HG02852 (cell line): ENCODE measurements around the gene ZW10.
"Not testable (repeated sequence)": the region's sequence is repeated elsewhere in the genome, so short reads cannot be mapped to it uniquely, and the experiment has no call there.

Source experiments
- ATAC-seq: cut with Tn5 transposase; IDR thresholded peaks from one replicate; pipeline ENCODE4 v1.9.1; 2021; ENCODE audit warnings: mild to moderate bottlenecking, moderate library complexity; ENCODE audit not compliant: unreplicated experiment

ZW10 gene

GRCh38 chr11:113764527-113765219 lies 8.8 kb downstream of the ZW10 start:
- ATAC-seq, result no peak

DNA sequence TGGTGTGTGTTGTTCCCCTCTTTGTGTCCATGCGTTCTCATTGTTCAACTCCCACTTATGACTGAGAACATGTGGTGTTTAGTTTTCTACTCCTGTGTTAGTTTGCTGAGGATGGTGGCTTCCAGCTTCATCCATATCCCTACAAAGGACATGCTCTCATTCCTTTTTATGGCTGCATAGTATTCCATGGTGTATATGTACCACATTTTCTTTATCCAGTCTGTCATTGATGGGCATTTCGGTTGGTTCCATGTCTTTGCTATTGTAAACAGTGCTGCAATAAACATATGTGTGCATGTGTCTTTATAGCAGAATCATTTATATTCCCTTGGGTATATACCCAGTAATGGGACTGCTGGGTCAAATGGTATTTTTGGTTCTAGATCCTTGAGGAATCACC lies 10.5 kb downstream of the ZW10 start:
- ATAC-seq, result not testable (repeated sequence)

GRCh38 chr11:113760241-113760640 lies 13.3 kb downstream of the ZW10 start:
- ATAC-seq, result no peak

GRCh38 chr11:113752932-113753331 lies 20.6 kb downstream of the ZW10 start:
- no peak for ATAC-seq

DNA sequence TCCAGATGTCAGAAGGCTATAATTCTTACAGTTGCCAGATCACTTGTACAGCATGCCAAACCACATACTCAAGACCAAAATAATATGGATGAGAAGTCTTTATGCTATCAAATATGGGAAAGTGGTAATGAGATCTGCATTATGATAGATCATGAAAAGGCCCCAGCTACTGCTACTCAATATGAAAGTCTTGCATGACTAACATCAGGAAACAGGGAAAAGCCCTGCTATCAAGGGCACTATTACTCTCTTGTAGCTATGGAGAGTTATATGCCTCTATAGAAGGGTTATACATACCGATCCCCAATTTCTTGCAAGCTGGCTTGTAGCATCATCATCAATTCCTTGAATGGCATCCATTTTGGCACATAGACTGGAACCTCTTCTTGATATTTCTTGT lies 37.2 kb downstream of the ZW10 start:
- no peak for ATAC-seq

- ATAC-seq, result no peak
These were observed 41.4 kb downstream of the ZW10 start for GRCh38 chr11:113732092-113732491.

DNA sequence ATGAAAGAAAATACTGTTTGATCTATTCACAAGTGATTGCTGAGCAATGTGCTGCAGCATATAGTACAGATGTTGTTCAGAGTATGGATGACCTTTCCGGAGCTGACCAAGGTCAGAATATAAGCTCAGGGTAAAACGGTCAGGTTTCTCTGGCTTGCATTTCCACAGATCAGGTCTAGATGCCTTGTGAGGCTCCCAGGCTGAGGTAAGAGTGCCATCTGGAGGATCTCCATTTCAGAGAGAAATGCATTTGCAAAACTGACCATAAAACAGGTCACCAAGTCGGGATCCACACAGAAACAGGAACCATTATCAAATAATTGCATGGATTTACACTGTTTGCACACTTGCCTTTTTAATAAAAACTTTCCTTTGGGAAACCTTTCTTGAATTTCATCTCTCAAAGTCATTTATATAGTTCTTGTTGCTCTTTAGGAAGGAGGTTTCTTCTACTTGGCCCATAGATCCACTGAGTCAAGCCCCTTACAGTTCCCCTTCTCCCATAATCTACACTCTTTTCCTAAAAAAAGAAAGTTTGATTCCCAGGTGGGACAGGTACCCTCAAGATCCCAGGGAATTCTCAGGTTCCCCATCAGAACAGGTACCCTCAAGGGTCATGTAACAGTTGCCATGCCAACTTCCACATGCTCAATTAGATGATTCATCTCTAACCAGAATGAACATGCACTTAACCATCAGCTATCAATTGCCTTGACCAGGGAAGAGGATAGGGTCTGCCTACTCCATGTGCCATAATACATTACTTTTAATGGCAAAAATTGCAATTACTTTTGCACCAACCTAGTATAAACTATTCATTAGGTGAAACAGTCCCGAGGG lies 42.4 kb downstream of the ZW10 start:
- ATAC-seq, result no peak

- no peak for ATAC-seq
These were observed 44.0 kb downstream of the ZW10 start for GRCh38 chr11:113729456-113729855.

DNA sequence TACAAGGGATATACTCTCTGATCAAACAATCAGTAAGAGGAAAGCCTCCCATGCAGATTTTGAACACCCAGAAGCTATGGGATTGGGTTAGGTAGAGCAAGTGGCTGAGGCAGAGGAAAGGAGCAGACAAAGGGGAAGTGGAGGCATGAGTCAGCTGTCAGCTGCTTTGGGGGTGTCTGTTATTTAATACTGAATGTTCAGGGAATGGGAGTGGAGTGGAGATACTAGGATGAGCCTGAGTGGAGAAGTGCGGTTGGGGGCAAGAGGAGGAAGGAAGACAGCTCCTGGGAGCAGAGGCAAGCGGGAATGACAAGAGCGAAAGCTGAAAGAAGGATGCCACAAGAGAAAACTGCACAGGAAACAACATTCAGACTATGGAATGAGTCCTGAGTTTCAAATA lies 44.7 kb downstream of the ZW10 start:
- ATAC-seq, result no peak

- ATAC-seq, result no peak
These were observed 47.6 kb downstream of the ZW10 start for GRCh38 chr11:113725913-113726312.

- no peak for ATAC-seq
These were observed 48.1 kb downstream of the ZW10 start for GRCh38 chr11:113725407-113725806.

DNA sequence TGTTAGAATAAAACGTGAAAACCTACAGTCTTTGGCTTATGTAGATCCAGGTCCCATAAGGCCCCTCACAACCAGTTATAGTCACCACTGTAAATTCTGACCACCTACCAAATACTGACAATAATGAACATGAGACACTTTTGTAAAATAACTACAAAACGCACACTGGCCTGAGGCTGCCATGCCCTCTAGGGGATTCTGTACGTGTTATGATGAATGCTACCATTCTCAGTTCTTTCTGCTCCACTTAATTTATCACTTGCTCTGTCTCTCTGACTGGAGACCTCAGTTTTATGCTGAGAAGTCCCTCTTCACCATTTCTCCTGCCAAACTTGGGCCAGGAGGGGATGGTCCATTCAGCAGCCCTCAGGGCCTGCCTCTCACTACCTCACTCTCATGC lies 48.7 kb downstream of the ZW10 start:
- no peak for ATAC-seq

- ATAC-seq, result no peak
These were observed 49.7 kb downstream of the ZW10 start for GRCh38 chr11:113723787-113724186.

GRCh38 chr11:113722934-113723333 lies 50.6 kb downstream of the ZW10 start:
- no peak for ATAC-seq

GRCh38 chr11:113722221-113722620 lies 51.3 kb downstream of the ZW10 start:
- no peak for ATAC-seq

- no peak for ATAC-seq
These were observed 51.9 kb downstream of the ZW10 start for GRCh38 chr11:113721462-113722066.

GRCh38 chr11:113720478-113720877 lies 53.0 kb downstream of the ZW10 start:
- not testable (repeated sequence) for ATAC-seq

GRCh38 chr11:113715882-113716625 lies 57.4 kb downstream of the ZW10 start:
- ATAC-seq, result no peak

GRCh38 chr11:113715273-113715672 lies 58.2 kb downstream of the ZW10 start:
- no peak for ATAC-seq

DNA sequence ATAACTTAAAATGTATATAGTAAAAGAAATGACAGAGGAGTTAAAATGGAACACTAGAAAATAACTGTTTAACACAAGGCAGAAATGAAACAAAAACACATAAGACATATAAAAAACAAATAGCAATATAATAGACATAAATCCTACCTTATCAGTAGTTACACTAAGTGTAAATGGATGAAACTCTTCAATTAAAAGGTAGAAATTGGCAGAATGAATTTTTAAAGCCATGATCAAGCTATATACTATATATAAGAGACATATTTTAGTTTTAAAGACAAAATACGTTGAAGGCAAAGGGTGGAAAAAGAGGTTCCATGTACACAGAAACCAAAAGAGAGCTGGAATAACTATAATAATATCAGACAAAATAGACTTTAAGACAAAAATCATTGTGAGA lies 62.5 kb downstream of the ZW10 start:
- ATAC-seq, result no peak
